Measurements from ENCODE around the gene OBSCN. TPM values are rescaled to one million over a fixed set of nuclear protein-coding genes. Genes with fewer than 3 reads are reported as not detected.

The OBSCN gene
- total RNA-seq, 1 experiment from 2014 or later = 29.1 TPM

DNA sequence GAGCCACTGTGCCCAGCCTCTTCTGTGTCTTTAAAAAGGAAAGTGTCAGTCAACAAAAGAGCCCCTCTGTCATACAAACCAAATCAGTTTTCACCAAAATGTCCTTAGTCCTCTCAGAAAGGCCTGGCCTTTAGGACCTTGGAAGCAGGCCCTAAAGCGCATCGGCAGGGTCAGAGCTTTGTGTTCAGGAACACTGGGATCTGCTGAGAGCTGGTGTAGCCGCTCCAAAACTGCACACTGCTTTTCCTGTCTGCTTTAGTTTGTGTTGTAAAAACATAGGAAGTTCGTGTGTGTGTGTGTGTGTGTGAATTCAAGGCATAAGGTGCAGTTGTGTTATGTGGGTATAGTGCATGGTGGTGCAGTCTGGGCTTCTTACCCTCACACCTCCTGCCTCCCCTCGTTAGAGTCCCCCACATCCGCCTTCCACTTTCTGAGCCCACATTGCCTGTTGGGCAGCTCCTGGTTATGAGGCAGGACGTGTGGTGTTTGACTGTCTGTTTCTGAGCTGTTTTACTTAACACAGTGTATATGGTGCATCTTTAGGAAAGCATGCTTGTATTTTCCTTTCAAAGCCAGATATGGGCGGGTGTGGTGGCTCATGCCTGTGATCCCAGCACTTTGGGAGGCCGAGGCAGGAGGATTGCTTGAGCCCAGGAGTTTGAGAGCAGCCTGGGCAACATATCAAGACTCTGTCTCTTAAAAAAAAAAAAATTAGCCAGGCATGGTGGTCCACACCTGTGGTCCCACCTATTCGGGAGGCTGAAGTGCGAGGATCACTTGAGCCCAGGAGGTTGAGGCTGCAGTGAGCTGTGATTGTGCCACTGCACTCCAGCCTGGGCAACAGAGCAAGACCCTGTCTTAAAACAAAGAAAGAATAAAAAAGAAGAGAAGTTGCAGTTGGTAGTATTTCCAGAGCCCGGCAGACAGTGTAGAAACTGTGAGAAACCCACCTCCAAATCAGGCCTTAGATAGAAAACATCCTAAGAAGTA is 29.8 kb upstream of the OBSCN start:
- ATAC-seq (no peak), DNase-seq (no peak)
- BruUV-seq (replicated peaks) = no TSS peak
- Histone ChIP-seq H2AFZ (ENCODE audit: low read length) (no peak overlapping the region), H3K27ac (ENCODE audit: low read length) (no peak overlapping the region), H3K36me3 (ENCODE audit: low read depth, low read length) (no peaks in the 10 kb centered on the region), H3K79me2 (ENCODE audit: low read length) (no peaks in the 10 kb centered on the region), H3F3A (ENCODE audit: low read length, unreplicated experiment) (no peaks in the 10 kb centered on the region), H3K9me3 (ENCODE audit: low read length) (no peaks in the 10 kb centered on the region), H3K9ac (ENCODE audit: low read length) (no peak overlapping the region), H3K4me1 (ENCODE audit: insufficient read depth, low read length) (peaks cover 7% of the 10 kb centered on the region), H3K4me3 (ENCODE audit: low read length) (no peak overlapping the region), H4K20me1 (ENCODE audit: low read length) (peaks cover 4% of the 10 kb centered on the region; the same call in 1 of the 2 replicates), H3K4me2 (ENCODE audit: low read length) (no peak overlapping the region), H3K9me2 (replicated peaks; ENCODE audit: low read length) (no peaks in the 10 kb centered on the region), H3K27me3 (ENCODE audit: low read length) (no peaks in the 10 kb centered on the region)
- intact Hi-C loops (cut with micrococcal nuclease) = no loop called here
- CTCF ChIA-PET = no interaction called here
- TF ChIP-seq, protein P1, sequence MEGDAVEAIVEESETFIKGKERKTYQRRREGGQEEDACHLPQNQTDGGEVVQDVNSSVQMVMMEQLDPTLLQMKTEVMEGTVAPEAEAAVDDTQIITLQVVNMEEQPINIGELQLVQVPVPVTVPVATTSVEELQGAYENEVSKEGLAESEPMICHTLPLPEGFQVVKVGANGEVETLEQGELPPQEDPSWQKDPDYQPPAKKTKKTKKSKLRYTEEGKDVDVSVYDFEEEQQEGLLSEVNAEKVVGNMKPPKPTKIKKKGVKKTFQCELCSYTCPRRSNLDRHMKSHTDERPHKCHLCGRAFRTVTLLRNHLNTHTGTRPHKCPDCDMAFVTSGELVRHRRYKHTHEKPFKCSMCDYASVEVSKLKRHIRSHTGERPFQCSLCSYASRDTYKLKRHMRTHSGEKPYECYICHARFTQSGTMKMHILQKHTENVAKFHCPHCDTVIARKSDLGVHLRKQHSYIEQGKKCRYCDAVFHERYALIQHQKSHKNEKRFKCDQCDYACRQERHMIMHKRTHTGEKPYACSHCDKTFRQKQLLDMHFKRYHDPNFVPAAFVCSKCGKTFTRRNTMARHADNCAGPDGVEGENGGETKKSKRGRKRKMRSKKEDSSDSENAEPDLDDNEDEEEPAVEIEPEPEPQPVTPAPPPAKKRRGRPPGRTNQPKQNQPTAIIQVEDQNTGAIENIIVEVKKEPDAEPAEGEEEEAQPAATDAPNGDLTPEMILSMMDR (conservative IDR thresholded peaks at IDR 0.05; ENCODE audit: low read depth, low read length) = no peak
- TF ChIP-seq EZH2phosphoT487 (IDR thresholded peaks at IDR 0.05; ENCODE audit: borderline replicate concordance, low read length) (no peak), EZH2 (IDR thresholded peaks at IDR 0.05; ENCODE audit: low read length, unreplicated experiment) (no peak)
- POLR2A ChIA-PET (ENCODE audit: unreplicated experiment) = interaction anchor here (0.6 kb wide), 1 partner anchor 62 kb away, joined by 3 read pairs; no protein-coding TSS in a partner anchor

- no peak overlapping the region for H3K27ac ChIP-seq (ENCODE audit: low read length)
- BruUV-seq (replicated peaks) = no TSS peak
- ATAC-seq (no peak), DNase-seq (no peak)
- no peaks in the 10 kb centered on the region for H3K79me2 ChIP-seq (ENCODE audit: low read length)
- H3K4me3 ChIP-seq (ENCODE audit: low read length) = no peak overlapping the region
- no peaks in the 10 kb centered on the region for H3F3A ChIP-seq (ENCODE audit: low read length, unreplicated experiment)
- TF ChIP-seq EZH2 (IDR thresholded peaks at IDR 0.05; ENCODE audit: low read length, unreplicated experiment) (no peak), EZH2phosphoT487 (IDR thresholded peaks at IDR 0.05; ENCODE audit: borderline replicate concordance, low read length) (no peak)
- TF ChIP-seq, protein P1 (conservative IDR thresholded peaks at IDR 0.05; ENCODE audit: low read depth, low read length) = no peak
- ChIA-PET CTCF (interaction anchor here (1.0 kb wide), 1 partner anchor 180 kb away, joined by 4 read pairs; no protein-coding TSS in a partner anchor), POLR2A (ENCODE audit: unreplicated experiment) (no interaction called here)
- no peaks in the 10 kb centered on the region for H3K4me1 ChIP-seq (ENCODE audit: insufficient read depth, low read length)
- H3K27me3 ChIP-seq (ENCODE audit: low read length) = no peaks in the 10 kb centered on the region
- intact Hi-C loops (cut with micrococcal nuclease) = no loop called here
- no peaks in the 10 kb centered on the region for H3K36me3 ChIP-seq (ENCODE audit: low read depth, low read length)
- no peaks in the 10 kb centered on the region for H3K9me2 ChIP-seq (replicated peaks; ENCODE audit: low read length)
- peaks cover 4% of the 10 kb centered on the region; the same call in 1 of the 2 replicates for H4K20me1 ChIP-seq (ENCODE audit: low read length)
- no peak overlapping the region for H2AFZ ChIP-seq (ENCODE audit: low read length)
- no peaks in the 10 kb centered on the region for H3K9me3 ChIP-seq (ENCODE audit: low read length)
- H3K4me2 ChIP-seq (ENCODE audit: low read length) = no peak overlapping the region
- H3K9ac ChIP-seq (ENCODE audit: low read length) = no peak overlapping the region
These were observed 28.8 kb upstream of the OBSCN start for GRCh38 chr1:228178737-228179684.

Data from PC-3 (cell line).